SH-SY5Y (cell line): ENCODE results near the gene KRT83.

Source experiments
- GATA2 ChIP-seq: IDR thresholded peaks from 2 replicates; pipeline ENCODE4 v1.6.1; 2011; ENCODE audit warnings: mild to moderate bottlenecking, low read depth, low read length
- GATA3 ChIP-seq: IDR thresholded peaks from 2 replicates; pipeline ENCODE4 v1.6.1; 2011; ENCODE audit warnings: low read depth, mild to moderate bottlenecking, low read length, moderate library complexity

KRT83 gene

GRCh38 chr12:52347016-52347415 lies 25.8 kb upstream of the KRT83 start:
- no peak for TF ChIP-seq GATA3
- no peak for TF ChIP-seq GATA2

- no peak for TF ChIP-seq GATA2
- no peak for TF ChIP-seq GATA3
These were observed 25.4 kb upstream of the KRT83 start for GRCh38 chr12:52346593-52346992.

GRCh38 chr12:52344111-52344510 lies 22.9 kb upstream of the KRT83 start:
- TF ChIP-seq GATA3 (no peak), GATA2 (no peak)

- no peak for TF ChIP-seq GATA3
- no peak for TF ChIP-seq GATA2
These were observed 22.4 kb upstream of the KRT83 start for GRCh38 chr12:52343550-52343949.

- TF ChIP-seq GATA3: no peak
These were observed 21.7 kb upstream of the KRT83 start for GRCh38 chr12:52342781-52343490.

GRCh38 chr12:52341066-52341580 lies 19.9 kb upstream of the KRT83 start:
- TF ChIP-seq GATA2 (no peak), GATA3 (no peak)

- no peak for TF ChIP-seq GATA2
- TF ChIP-seq GATA3: no peak
These were observed 17.2 kb upstream of the KRT83 start for GRCh38 chr12:52338241-52338960.

- TF ChIP-seq GATA3: no peak
- no peak for TF ChIP-seq GATA2
These were observed 15.9 kb upstream of the KRT83 start for GRCh38 chr12:52337054-52337453.

- TF ChIP-seq GATA2: no peak
- no peak for TF ChIP-seq GATA3
These were observed 15.4 kb upstream of the KRT83 start for GRCh38 chr12:52336641-52337040.

GRCh38 chr12:52335598-52336262 lies 14.5 kb upstream of the KRT83 start:
- TF ChIP-seq GATA3 (no peak), GATA2 (peak; percentile 92)

- no peak for TF ChIP-seq GATA3
These were observed 13.0 kb upstream of the KRT83 start for GRCh38 chr12:52334185-52334584.

GRCh38 chr12:52333321-52333720 lies 12.1 kb upstream of the KRT83 start:
- peak; percentile 91 for TF ChIP-seq GATA3
- peak; percentile 97 for TF ChIP-seq GATA2

GRCh38 chr12:52332381-52332780 lies 11.2 kb upstream of the KRT83 start:
- TF ChIP-seq GATA3 (no peak), GATA2 (no peak)

GRCh38 chr12:52331833-52332232 lies 10.6 kb upstream of the KRT83 start:
- TF ChIP-seq GATA2: no peak
- TF ChIP-seq GATA3: no peak

- TF ChIP-seq GATA2 (no peak), GATA3 (no peak)
These were observed 9.8 kb upstream of the KRT83 start for GRCh38 chr12:52331039-52331438.
